ENCODE measurements around the gene PSD2. TPM values are rescaled to one million over a fixed set of nuclear protein-coding genes. Genes with fewer than 3 reads are reported as not detected.

The PSD2 gene
- total and polyA plus RNA-seq, 2 experiments from 2014 or later = 0.08 to 0.10 TPM

DNA sequence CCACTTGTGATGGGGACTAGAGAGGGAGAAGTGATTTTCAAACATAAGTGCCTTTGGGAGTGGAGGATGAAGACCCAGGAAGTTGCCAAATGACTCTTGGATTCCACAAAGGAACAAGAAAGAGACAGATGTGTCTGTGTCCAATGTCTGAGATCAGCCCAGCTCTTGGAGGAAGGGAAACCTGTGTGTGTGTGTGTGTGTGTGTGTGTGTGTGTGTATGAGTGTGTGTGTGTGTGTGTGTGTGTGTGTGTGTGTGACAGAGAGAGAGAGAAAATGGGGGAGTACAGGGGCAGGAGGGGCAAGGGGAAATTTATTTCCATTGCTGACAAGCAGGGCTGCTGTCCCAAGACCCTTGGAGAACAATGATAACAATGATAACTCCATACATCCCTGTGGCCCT, 72.0 kb downstream of the PSD2 start (continued):
- TF ChIP-seq EZH2 (IDR thresholded peaks at IDR 0.05; ENCODE audit: low read depth, unreplicated experiment) (no peak), EZH2phosphoT487 (IDR thresholded peaks at IDR 0.05; ENCODE audit: unreplicated experiment) (no peak)

DNA sequence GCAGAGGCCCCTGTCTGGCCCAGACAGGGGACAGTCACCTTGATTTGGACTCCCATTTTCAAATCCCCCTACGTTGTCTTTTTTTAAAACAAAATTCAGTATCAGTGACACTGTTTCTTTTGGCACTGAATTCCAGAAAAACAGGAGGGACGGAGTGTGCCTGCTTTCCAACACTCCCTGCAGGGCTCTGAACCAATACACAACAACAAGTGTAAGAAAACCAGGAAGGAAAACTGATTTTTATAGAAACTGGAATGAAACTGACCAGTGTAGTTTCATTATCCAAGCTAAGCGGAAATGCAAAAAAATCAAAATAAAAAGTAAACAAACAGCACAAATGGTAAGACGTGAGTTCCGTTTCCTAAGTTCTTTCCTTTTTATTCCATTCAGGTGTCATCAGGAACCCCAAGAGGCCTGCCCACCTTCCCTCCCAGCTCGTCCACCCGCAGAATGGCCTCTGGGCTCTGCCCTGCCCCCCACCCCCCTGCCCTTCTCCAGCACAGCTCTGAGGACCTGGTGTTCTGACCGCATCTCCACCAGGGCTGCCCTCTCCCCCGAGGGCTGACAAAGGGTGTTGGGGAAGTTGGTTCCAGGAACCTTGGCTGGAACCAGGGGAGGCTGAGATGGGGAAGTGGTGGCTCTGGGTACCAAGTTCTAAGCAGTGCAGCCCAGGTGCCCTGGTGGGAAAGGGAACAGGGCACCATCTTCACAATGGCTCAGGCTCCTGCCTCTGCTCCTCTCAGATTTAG, 73.6 kb downstream of the PSD2 start:
- Histone ChIP-seq H3K79me2 (replicated peaks; ENCODE audit: insufficient read depth) (no peaks in the 10 kb centered on the region), H3K4me3 (no peak overlapping the region), H2AFZ (no peak overlapping the region), H3K27ac (ENCODE audit: low read depth) (no peak overlapping the region), H4K20me1 (replicated peaks; ENCODE audit: insufficient read depth) (no peaks in the 10 kb centered on the region), H3K4me2 (no peak overlapping the region), H3K36me3 (ENCODE audit: insufficient read depth) (no peaks in the 10 kb centered on the region), H3F3A (replicated peaks; ENCODE audit: low read depth) (no peaks in the 10 kb centered on the region), H3K9me2 (ENCODE audit: insufficient read depth) (no peaks in the 10 kb centered on the region), H3K4me1 (ENCODE audit: insufficient read depth) (peaks cover 8% of the 10 kb centered on the region; the same call in 1 of the 2 replicates), H3K27me3 (ENCODE audit: insufficient read depth) (no peaks in the 10 kb centered on the region)
- ATAC-seq = no peak
- Mint-ChIP-seq H3K36me3 (ENCODE audit: low read depth) (no peaks in the 10 kb centered on the region), H3K27ac (no peak overlapping the region), H3K9me3 (no peaks in the 10 kb centered on the region), H3K4me3 (no peak overlapping the region), H3K27me3 (ENCODE audit: insufficient read depth, low read depth, poor library complexity) (peaks cover 7% of the 10 kb centered on the region), H3K4me1 (peaks cover 17% of the 10 kb centered on the region)
- DNase-seq (ENCODE audit: low spot score) = no peak
- TF ChIP-seq NANOG (IDR thresholded peaks at IDR 0.05; ENCODE audit: borderline replicate concordance) = no peak
- TF ChIP-seq, protein P1, sequence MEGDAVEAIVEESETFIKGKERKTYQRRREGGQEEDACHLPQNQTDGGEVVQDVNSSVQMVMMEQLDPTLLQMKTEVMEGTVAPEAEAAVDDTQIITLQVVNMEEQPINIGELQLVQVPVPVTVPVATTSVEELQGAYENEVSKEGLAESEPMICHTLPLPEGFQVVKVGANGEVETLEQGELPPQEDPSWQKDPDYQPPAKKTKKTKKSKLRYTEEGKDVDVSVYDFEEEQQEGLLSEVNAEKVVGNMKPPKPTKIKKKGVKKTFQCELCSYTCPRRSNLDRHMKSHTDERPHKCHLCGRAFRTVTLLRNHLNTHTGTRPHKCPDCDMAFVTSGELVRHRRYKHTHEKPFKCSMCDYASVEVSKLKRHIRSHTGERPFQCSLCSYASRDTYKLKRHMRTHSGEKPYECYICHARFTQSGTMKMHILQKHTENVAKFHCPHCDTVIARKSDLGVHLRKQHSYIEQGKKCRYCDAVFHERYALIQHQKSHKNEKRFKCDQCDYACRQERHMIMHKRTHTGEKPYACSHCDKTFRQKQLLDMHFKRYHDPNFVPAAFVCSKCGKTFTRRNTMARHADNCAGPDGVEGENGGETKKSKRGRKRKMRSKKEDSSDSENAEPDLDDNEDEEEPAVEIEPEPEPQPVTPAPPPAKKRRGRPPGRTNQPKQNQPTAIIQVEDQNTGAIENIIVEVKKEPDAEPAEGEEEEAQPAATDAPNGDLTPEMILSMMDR (conservative IDR thresholded peaks at IDR 0.05; ENCODE audit: low read depth in 2 of 2) = no peak
- TF ChIP-seq, protein P2, sequence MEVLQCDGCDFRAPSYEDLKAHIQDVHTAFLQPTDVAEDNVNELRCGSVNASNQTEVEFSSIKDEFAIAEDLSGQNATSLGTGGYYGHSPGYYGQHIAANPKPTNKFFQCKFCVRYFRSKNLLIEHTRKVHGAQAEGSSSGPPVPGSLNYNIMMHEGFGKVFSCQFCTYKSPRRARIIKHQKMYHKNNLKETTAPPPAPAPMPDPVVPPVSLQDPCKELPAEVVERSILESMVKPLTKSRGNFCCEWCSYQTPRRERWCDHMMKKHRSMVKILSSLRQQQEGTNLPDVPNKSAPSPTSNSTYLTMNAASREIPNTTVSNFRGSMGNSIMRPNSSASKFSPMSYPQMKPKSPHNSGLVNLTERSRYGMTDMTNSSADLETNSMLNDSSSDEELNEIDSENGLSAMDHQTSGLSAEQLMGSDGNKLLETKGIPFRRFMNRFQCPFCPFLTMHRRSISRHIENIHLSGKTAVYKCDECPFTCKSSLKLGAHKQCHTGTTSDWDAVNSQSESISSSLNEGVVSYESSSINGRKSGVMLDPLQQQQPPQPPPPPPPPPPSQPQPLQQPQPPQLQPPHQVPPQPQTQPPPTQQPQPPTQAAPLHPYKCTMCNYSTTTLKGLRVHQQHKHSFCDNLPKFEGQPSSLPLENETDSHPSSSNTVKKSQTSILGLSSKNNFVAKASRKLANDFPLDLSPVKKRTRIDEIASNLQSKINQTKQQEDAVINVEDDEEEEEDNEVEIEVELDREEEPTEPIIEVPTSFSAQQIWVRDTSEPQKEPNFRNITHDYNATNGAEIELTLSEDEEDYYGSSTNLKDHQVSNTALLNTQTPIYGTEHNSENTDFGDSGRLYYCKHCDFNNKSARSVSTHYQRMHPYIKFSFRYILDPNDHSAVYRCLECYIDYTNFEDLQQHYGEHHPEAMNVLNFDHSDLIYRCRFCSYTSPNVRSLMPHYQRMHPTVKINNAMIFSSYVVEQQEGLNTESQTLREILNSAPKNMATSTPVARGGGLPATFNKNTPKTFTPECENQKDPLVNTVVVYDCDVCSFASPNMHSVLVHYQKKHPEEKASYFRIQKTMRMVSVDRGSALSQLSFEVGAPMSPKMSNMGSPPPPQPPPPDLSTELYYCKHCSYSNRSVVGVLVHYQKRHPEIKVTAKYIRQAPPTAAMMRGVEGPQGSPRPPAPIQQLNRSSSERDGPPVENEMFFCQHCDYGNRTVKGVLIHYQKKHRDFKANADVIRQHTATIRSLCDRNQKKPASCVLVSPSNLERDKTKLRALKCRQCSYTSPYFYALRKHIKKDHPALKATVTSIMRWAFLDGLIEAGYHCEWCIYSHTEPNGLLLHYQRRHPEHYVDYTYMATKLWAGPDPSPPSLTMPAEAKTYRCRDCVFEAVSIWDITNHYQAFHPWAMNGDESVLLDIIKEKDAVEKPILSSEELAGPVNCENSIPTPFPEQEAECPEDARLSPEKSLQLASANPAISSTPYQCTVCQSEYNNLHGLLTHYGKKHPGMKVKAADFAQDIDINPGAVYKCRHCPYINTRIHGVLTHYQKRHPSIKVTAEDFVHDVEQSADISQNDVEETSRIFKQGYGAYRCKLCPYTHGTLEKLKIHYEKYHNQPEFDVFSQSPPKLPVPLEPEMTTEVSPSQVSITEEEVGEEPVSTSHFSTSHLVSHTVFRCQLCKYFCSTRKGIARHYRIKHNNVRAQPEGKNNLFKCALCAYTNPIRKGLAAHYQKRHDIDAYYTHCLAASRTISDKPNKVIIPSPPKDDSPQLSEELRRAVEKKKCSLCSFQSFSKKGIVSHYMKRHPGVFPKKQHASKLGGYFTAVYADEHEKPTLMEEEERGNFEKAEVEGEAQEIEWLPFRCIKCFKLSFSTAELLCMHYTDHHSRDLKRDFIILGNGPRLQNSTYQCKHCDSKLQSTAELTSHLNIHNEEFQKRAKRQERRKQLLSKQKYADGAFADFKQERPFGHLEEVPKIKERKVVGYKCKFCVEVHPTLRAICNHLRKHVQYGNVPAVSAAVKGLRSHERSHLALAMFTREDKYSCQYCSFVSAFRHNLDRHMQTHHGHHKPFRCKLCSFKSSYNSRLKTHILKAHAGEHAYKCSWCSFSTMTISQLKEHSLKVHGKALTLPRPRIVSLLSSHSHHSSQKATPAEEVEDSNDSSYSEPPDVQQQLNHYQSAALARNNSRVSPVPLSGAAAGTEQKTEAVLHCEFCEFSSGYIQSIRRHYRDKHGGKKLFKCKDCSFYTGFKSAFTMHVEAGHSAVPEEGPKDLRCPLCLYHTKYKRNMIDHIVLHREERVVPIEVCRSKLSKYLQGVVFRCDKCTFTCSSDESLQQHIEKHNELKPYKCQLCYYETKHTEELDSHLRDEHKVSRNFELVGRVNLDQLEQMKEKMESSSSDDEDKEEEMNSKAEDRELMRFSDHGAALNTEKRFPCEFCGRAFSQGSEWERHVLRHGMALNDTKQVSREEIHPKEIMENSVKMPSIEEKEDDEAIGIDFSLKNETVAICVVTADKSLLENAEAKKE (CRISPR knock-in tag; IDR thresholded peaks at IDR 0.05) = no peak
- no peak for TF ChIP-seq EZH2 (IDR thresholded peaks at IDR 0.05; ENCODE audit: low read depth, unreplicated experiment)
- no peak for TF ChIP-seq ZNF331 (CRISPR knock-in tag; IDR thresholded peaks at IDR 0.05; ENCODE audit: low read depth)
- TF ChIP-seq, protein P3, sequence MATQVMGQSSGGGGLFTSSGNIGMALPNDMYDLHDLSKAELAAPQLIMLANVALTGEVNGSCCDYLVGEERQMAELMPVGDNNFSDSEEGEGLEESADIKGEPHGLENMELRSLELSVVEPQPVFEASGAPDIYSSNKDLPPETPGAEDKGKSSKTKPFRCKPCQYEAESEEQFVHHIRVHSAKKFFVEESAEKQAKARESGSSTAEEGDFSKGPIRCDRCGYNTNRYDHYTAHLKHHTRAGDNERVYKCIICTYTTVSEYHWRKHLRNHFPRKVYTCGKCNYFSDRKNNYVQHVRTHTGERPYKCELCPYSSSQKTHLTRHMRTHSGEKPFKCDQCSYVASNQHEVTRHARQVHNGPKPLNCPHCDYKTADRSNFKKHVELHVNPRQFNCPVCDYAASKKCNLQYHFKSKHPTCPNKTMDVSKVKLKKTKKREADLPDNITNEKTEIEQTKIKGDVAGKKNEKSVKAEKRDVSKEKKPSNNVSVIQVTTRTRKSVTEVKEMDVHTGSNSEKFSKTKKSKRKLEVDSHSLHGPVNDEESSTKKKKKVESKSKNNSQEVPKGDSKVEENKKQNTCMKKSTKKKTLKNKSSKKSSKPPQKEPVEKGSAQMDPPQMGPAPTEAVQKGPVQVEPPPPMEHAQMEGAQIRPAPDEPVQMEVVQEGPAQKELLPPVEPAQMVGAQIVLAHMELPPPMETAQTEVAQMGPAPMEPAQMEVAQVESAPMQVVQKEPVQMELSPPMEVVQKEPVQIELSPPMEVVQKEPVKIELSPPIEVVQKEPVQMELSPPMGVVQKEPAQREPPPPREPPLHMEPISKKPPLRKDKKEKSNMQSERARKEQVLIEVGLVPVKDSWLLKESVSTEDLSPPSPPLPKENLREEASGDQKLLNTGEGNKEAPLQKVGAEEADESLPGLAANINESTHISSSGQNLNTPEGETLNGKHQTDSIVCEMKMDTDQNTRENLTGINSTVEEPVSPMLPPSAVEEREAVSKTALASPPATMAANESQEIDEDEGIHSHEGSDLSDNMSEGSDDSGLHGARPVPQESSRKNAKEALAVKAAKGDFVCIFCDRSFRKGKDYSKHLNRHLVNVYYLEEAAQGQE (IDR thresholded peaks at IDR 0.05; ENCODE audit: unreplicated experiment) = no peak
- TF ChIP-seq STAT1 (IDR thresholded peaks at IDR 0.05; ENCODE audit: unreplicated experiment) = no peak
- TF ChIP-seq ZNF114 (CRISPR knock-in tag; IDR thresholded peaks at IDR 0.05) = no peak
